IgD-negative memory B cell (primary cell): ENCODE data around the gene DESI2. TPM values are rescaled to one million over a fixed set of nuclear protein-coding genes. Genes with fewer than 3 reads are reported as not detected.
A peak's percentile ranks its signal among the peaks of the same experiment; 100 is the strongest.

Experiments
- H3K27ac Mint-ChIP-seq, 3 donors: one replicate each; pipeline ENCODE4 v1.8.0; 2020 to 2022; ENCODE audit warnings: mild to moderate bottlenecking in 3 of 3, mixed read lengths in 3 of 3, moderate library complexity in 1 of 3
- H3K27me3 Mint-ChIP-seq: one replicate; pipeline ENCODE4 v1.8.0; 2021; ENCODE audit warnings: mixed read lengths
- H3K36me3 Mint-ChIP-seq: one replicate; pipeline ENCODE4 v1.8.0; 2020; ENCODE audit warnings: mild to moderate bottlenecking, mixed read lengths
- H3K4me1 Mint-ChIP-seq, 3 donors: one replicate each; pipeline ENCODE4 v1.8.0; 2020 to 2022; ENCODE audit warnings: mixed read lengths in 3 of 3, mild to moderate bottlenecking in 1 of 3
- H3K4me3 Mint-ChIP-seq, 4 donors: one replicate each; pipeline ENCODE4 v1.8.0; 2020 to 2022; ENCODE audit warnings: mild to moderate bottlenecking in 4 of 4, mixed read lengths in 4 of 4, moderate library complexity in 3 of 4
- H3K9me3 Mint-ChIP-seq, 3 donors: one replicate each; pipeline ENCODE4 v1.8.0; 2020 to 2021; ENCODE audit warnings: mixed read lengths in 3 of 3, mild to moderate bottlenecking in 1 of 3
- polyA plus RNA-seq: library from polyadenylated mRNA; unstranded; fragments of 300-500 nt; fragmentation: Illumina TruSeq; gene quantifications from one replicate; pipeline ENCODE4 v1.2.3, GENCODE V29; 2021

DESI2 gene
- 17.5 TPM for polyA plus RNA-seq

- no peaks in the 10 kb centered on the region for H3K9me3 Mint-ChIP-seq
- H3K36me3 Mint-ChIP-seq = no peaks in the 10 kb centered on the region
- H3K27me3 Mint-ChIP-seq = peaks cover 2% of the 10 kb centered on the region
- peak within 1 kb of the TSS; percentile 81 to 84 (median 84) for H3K27ac Mint-ChIP-seq
- peaks cover 8 to 21% (median 12%) of the 10 kb centered on the region in 3 donors for H3K4me1 Mint-ChIP-seq
- peak within 1 kb of the TSS; percentile 82 to 95 (median 90) for H3K4me3 Mint-ChIP-seq
Observed at GRCh38 chr1:244652623-244653438, at the start of gene DESI2. Gene DESI2, plus strand, starts transcription at chr1:244653126. Its CDS starts 188 bp downstream, at chr1:244653314.

- Mint-ChIP-seq H3K27ac (no peak overlapping the region), H3K4me1 (peaks cover 5 to 7% (median 6%) of the 10 kb centered on the region in 3 donors), H3K9me3 (no peaks in the 10 kb centered on the region), H3K4me3 (no peak overlapping the region), H3K36me3 (peaks cover 1% of the 10 kb centered on the region), H3K27me3 (peaks cover 14% of the 10 kb centered on the region)
Observed at GRCh38 chr1:244603498-244603897, 49.4 kb upstream of the DESI2 start.

GRCh38 chr1:244605835-244606370 is 47.0 kb upstream of the DESI2 start:
- no peaks in the 10 kb centered on the region for H3K36me3 Mint-ChIP-seq
- no peaks in the 10 kb centered on the region for H3K9me3 Mint-ChIP-seq
- H3K27ac Mint-ChIP-seq = no peak overlapping the region

GRCh38 chr1:244614113-244614836 is 38.7 kb upstream of the DESI2 start:
- H3K27ac Mint-ChIP-seq = no peak overlapping the region
- H3K4me3 Mint-ChIP-seq = no peak overlapping the region
- no peaks in the 10 kb centered on the region for H3K27me3 Mint-ChIP-seq
- no peaks in the 10 kb centered on the region for H3K4me1 Mint-ChIP-seq
- H3K36me3 Mint-ChIP-seq = peaks cover 4% of the 10 kb centered on the region
- H3K9me3 Mint-ChIP-seq = no peaks in the 10 kb centered on the region

More at GRCh38 chr1:244605835-244606370, 47.0 kb upstream of the DESI2 start:
- Mint-ChIP-seq H3K4me1 (no peaks in the 10 kb centered on the region), H3K27me3 (peaks cover 11% of the 10 kb centered on the region), H3K4me3 (no peak overlapping the region)

- H3K4me3 Mint-ChIP-seq = no peak overlapping the region
- no peaks in the 10 kb centered on the region for H3K27me3 Mint-ChIP-seq
- H3K4me1 Mint-ChIP-seq = no peaks in the 10 kb centered on the region
- H3K9me3 Mint-ChIP-seq = no peaks in the 10 kb centered on the region
- no peak overlapping the region for H3K27ac Mint-ChIP-seq
- H3K36me3 Mint-ChIP-seq = peaks cover 4% of the 10 kb centered on the region
Observed at GRCh38 chr1:244614879-244615278, 38.0 kb upstream of the DESI2 start.

- Mint-ChIP-seq H3K9me3 (no peaks in the 10 kb centered on the region), H3K27ac (no peak overlapping the region), H3K4me1 (no peaks in the 10 kb centered on the region), H3K4me3 (no peak overlapping the region), H3K27me3 (no peaks in the 10 kb centered on the region), H3K36me3 (peaks cover 4% of the 10 kb centered on the region)
Observed at GRCh38 chr1:244615301-244615700, 37.6 kb upstream of the DESI2 start.

- H3K4me1 Mint-ChIP-seq = no peaks in the 10 kb centered on the region
- H3K27ac Mint-ChIP-seq = peak overlapping the region in 1 of 3 donors; percentile 4
- peaks cover 12% of the 10 kb centered on the region for H3K27me3 Mint-ChIP-seq
- H3K9me3 Mint-ChIP-seq = peaks cover 0 to 2% (median 0%) of the 10 kb centered on the region in 3 donors
- no peaks in the 10 kb centered on the region for H3K36me3 Mint-ChIP-seq
- H3K4me3 Mint-ChIP-seq = no peak overlapping the region
Observed at GRCh38 chr1:244626709-244627108, 26.2 kb upstream of the DESI2 start.

GRCh38 chr1:244628789-244629188 is 24.1 kb upstream of the DESI2 start:
- Mint-ChIP-seq H3K4me3 (no peak overlapping the region), H3K4me1 (no peaks in the 10 kb centered on the region), H3K9me3 (peaks cover 0 to 2% (median 0%) of the 10 kb centered on the region in 3 donors), H3K27me3 (peaks cover 12% of the 10 kb centered on the region), H3K27ac (no peak overlapping the region), H3K36me3 (no peaks in the 10 kb centered on the region)

- H3K9me3 Mint-ChIP-seq = no peaks in the 10 kb centered on the region
- no peaks in the 10 kb centered on the region for H3K36me3 Mint-ChIP-seq
- H3K27me3 Mint-ChIP-seq = peaks cover 5% of the 10 kb centered on the region
- H3K27ac Mint-ChIP-seq = no peak overlapping the region
- H3K4me1 Mint-ChIP-seq = no peaks in the 10 kb centered on the region
- no peak overlapping the region for H3K4me3 Mint-ChIP-seq
Observed at GRCh38 chr1:244633140-244633539, 19.8 kb upstream of the DESI2 start.

- Mint-ChIP-seq H3K4me3 (no peak overlapping the region), H3K27ac (no peak overlapping the region), H3K36me3 (no peaks in the 10 kb centered on the region), H3K9me3 (no peaks in the 10 kb centered on the region), H3K27me3 (peaks cover 3% of the 10 kb centered on the region), H3K4me1 (no peaks in the 10 kb centered on the region)
Observed at GRCh38 chr1:244634546-244634945, 18.4 kb upstream of the DESI2 start.

GRCh38 chr1:244636488-244637259 is 16.3 kb upstream of the DESI2 start:
- peaks cover 1% of the 10 kb centered on the region for H3K36me3 Mint-ChIP-seq
- H3K4me3 Mint-ChIP-seq = no peak overlapping the region
- no peaks in the 10 kb centered on the region for H3K9me3 Mint-ChIP-seq
- H3K4me1 Mint-ChIP-seq = no peaks in the 10 kb centered on the region
- H3K27me3 Mint-ChIP-seq = peaks cover 2% of the 10 kb centered on the region
- no peak overlapping the region for H3K27ac Mint-ChIP-seq

GRCh38 chr1:244639561-244639960 is 13.4 kb upstream of the DESI2 start:
- Mint-ChIP-seq H3K4me3 (no peak overlapping the region), H3K36me3 (peaks cover 1% of the 10 kb centered on the region), H3K9me3 (no peaks in the 10 kb centered on the region), H3K27ac (no peak overlapping the region), H3K4me1 (no peaks in the 10 kb centered on the region), H3K27me3 (peaks cover 4% of the 10 kb centered on the region)

- Mint-ChIP-seq H3K4me3 (no peak overlapping the region), H3K9me3 (no peaks in the 10 kb centered on the region), H3K27me3 (peaks cover 4% of the 10 kb centered on the region), H3K36me3 (peaks cover 1% of the 10 kb centered on the region), H3K4me1 (no peaks in the 10 kb centered on the region), H3K27ac (no peak overlapping the region)
Observed at GRCh38 chr1:244640917-244641316, 12.0 kb upstream of the DESI2 start.

GRCh38 chr1:244642526-244642925 is 10.4 kb upstream of the DESI2 start:
- peaks cover 1% of the 10 kb centered on the region for H3K36me3 Mint-ChIP-seq
- no peak overlapping the region for H3K4me3 Mint-ChIP-seq
- no peaks in the 10 kb centered on the region for H3K9me3 Mint-ChIP-seq
- no peaks in the 10 kb centered on the region for H3K4me1 Mint-ChIP-seq
- no peak overlapping the region for H3K27ac Mint-ChIP-seq
- H3K27me3 Mint-ChIP-seq = peaks cover 4% of the 10 kb centered on the region

GRCh38 chr1:244642988-244643387 is 9.9 kb upstream of the DESI2 start:
- Mint-ChIP-seq H3K4me3 (no peak overlapping the region), H3K36me3 (peaks cover 1% of the 10 kb centered on the region), H3K27ac (no peak overlapping the region), H3K9me3 (no peaks in the 10 kb centered on the region), H3K27me3 (peaks cover 4% of the 10 kb centered on the region), H3K4me1 (no peaks in the 10 kb centered on the region)
